B cell (primary cell): ENCODE data around the gene ERC2. TPM values are rescaled to one million over a fixed set of nuclear protein-coding genes. Genes with fewer than 3 reads are reported as not detected.

Experiments used
- ATAC-seq: fragments of 200-7000 bp; cut with Tn5 transposase; one replicate; pipeline ENCODE4 v1.10.0; 2021; ENCODE audit warnings: low read depth, mild to moderate bottlenecking, moderate number of reproducible peaks, moderate library complexity
- CTCF ChIA-PET: fragments of 350-600 bp; sonication (Branson Sonifier 250); formaldehyde crosslinking; loops from one replicate; lab custom pipeline; 2021; ENCODE audit warnings: antibody characterized with exemption, inconsistent platforms; lab: Charles Lee
- POLR2A ChIA-PET: fragments of 350-600 bp; sonication (Branson Sonifier 250); formaldehyde crosslinking; loops from one replicate; lab custom pipeline; 2021; ENCODE audit warnings: antibody characterized with exemption; lab: Charles Lee
- DNase-seq: peaks from one replicate; pipeline ENCODE4 v3.0.0; 2013
- H2AFZ ChIP-seq: 2 replicates; pipeline ENCODE4 v1.6.1; 2012; ENCODE audit warnings: mild to moderate bottlenecking, low read depth, low read length; ENCODE audit not compliant: insufficient read depth, poor library complexity, severe bottlenecking
- H3K27ac ChIP-seq, 2 donors: 1 replicate in 1 of 2; 2 replicates in 1 of 2; pipeline ENCODE4 v1.5.1; 2012 to 2013; ENCODE audit warnings: low read length in 2 of 2, mild to moderate bottlenecking in 2 of 2, moderate library complexity in 1 of 2
- H3K27me3 ChIP-seq, 4 experiments: fragments of 200-600 bp in 1 of 4; sonication (generic) in 1 of 4; replicated peaks in 1 of 4; 1 replicate in 2 of 4; 2 replicates in 2 of 4; pipeline versions ENCODE4 v1.6.1 to v1.7.0; 2013 to 2016; ENCODE audit warnings: low read length in 3 of 4, mild to moderate bottlenecking in 2 of 4, mixed read lengths in 1 of 4, moderate library complexity in 1 of 4; ENCODE audit not compliant: insufficient read depth in 4 of 4, control insufficient read depth in 3 of 4; ENCODE audit errors: control extremely low read depth in 1 of 4
- H3K36me3 ChIP-seq, 2 experiments: replicated peaks in 1 of 2; 1 replicate in 1 of 2; 2 replicates in 1 of 2; pipeline versions ENCODE4 v1.6.1 to v1.7.1; 2013; ENCODE audit warnings: low read length in 1 of 2; ENCODE audit not compliant: insufficient read depth in 2 of 2, control insufficient read depth in 1 of 2; ENCODE audit errors: control extremely low read depth in 1 of 2, extremely low read depth in 1 of 2
- H3K4me1 ChIP-seq, 2 donors: fragments of 200-600 bp in 1 of 2; sonication (generic) in 1 of 2; 1 replicate in 1 of 2; 2 replicates in 1 of 2; pipeline versions ENCODE4 v1.5.1 to v1.6.1; 2013 to 2017; ENCODE audit warnings: low read length in 2 of 2; ENCODE audit not compliant: control insufficient read depth in 2 of 2, insufficient read depth in 2 of 2
- H3K4me2 ChIP-seq: replicated peaks from 2 replicates; pipeline ENCODE3; 2012; ENCODE audit warnings: mild to moderate bottlenecking, low read depth, low read length; ENCODE audit not compliant: poor library complexity, severe bottlenecking
- H3K4me3 ChIP-seq, 5 experiments: fragments of 200-600 bp in 1 of 5; sonication (generic) in 1 of 5; 1 replicate in 3 of 5; 2 replicates in 2 of 5; pipeline versions ENCODE4 v1.5.1 to v1.7.0; 2011 to 2016; ENCODE audit warnings: low read length in 4 of 5, mild to moderate bottlenecking in 4 of 5, low read depth in 2 of 5, control low read depth in 1 of 5, moderate library complexity in 1 of 5; ENCODE audit not compliant: insufficient read depth in 1 of 5; ENCODE audit errors: control extremely low read depth in 1 of 5, extremely low read depth in 1 of 5
- H3K79me2 ChIP-seq: fragments of 200-600 bp; sonication (generic); one replicate; pipeline ENCODE4 v1.6.0; 2016; ENCODE audit warnings: low read length; ENCODE audit not compliant: control insufficient read depth, insufficient read depth
- H3K9ac ChIP-seq: fragments of 200-600 bp; sonication (generic); 2 replicates; pipeline ENCODE4 v1.6.1; 2017; ENCODE audit warnings: mild to moderate bottlenecking, low read length, moderate library complexity
- H3K9me3 ChIP-seq, 3 donors: one replicate each; pipeline versions ENCODE4 v1.6.1 to v1.7.1; 2013; ENCODE audit warnings: low read length in 2 of 3; ENCODE audit not compliant: control insufficient read depth in 2 of 3, insufficient read depth in 1 of 3; ENCODE audit errors: control extremely low read depth in 1 of 3
- H4K20me1 ChIP-seq: 2 replicates; pipeline ENCODE4 v1.6.0; 2012; ENCODE audit warnings: mild to moderate bottlenecking, low read length; ENCODE audit not compliant: insufficient read depth, control insufficient read depth, poor library complexity, severe bottlenecking
- H3K27ac Mint-ChIP-seq: one replicate; pipeline ENCODE4 v1.8.0; 2021; ENCODE audit warnings: mixed read lengths
- H3K27me3 Mint-ChIP-seq: one replicate; pipeline ENCODE4 v1.8.0; 2021; ENCODE audit warnings: mixed read lengths
- H3K4me1 Mint-ChIP-seq: one replicate; pipeline ENCODE4 v1.8.0; 2021; ENCODE audit warnings: mixed read lengths
- H3K4me3 Mint-ChIP-seq: one replicate; pipeline ENCODE4 v1.8.0; 2021; ENCODE audit warnings: mixed read lengths
- H3K9me3 Mint-ChIP-seq: one replicate; pipeline ENCODE4 v1.8.0; 2022; ENCODE audit warnings: mixed read lengths; ENCODE audit not compliant: insufficient read depth
- EZH2 ChIP-seq: IDR thresholded peaks from 2 replicates; pipeline ENCODE4 v1.6.1; 2012; ENCODE audit warnings: borderline replicate concordance, low read depth, mild to moderate bottlenecking, moderate library complexity, low read length; ENCODE audit not compliant: insufficient read depth, poor library complexity, severe bottlenecking
- WGBS: methylation state at CpG from one replicate; pipeline ENCODE4 v1.1.5; 2013; ENCODE audit warnings: missing lambda C conversion rate; ENCODE audit not compliant: insufficient coverage; 5-methylcytosine and 5-hydroxymethylcytosine counted together
- intact Hi-C: fragments of 100-400 bp; cut with micrococcal nuclease; formaldehyde crosslinking; loops from one replicate; pipeline ENCODE4 v1.10.0; 2022
- polyA plus RNA-seq: library from polyadenylated mRNA; depleted of rRNA; stranded (reverse); fragments of >200 nt; gene quantifications from 2 replicates; pipeline ENCODE4 v1.2.3, GENCODE V29; 2012
- total RNA-seq, 2 donors: library from RNA; stranded (reverse); fragments of 120-200 nt in 1 of 2; gene quantifications; 1 replicate in 1 of 2; 2 replicates in 1 of 2; pipeline versions ENCODE4 v1.2.3 to v1.2.4, GENCODE V29; 2013 to 2022
- TF ChIP-seq, protein P1 (sequence below): fragments of 200-600 bp; IDR thresholded peaks from one replicate; pipeline ENCODE4 v1.8.0; 2022; ENCODE audit warnings: antibody characterized with exemption, mild to moderate bottlenecking

Gene ERC2
- total and polyA plus RNA-seq, 2 donors (not counting 1 experiment from before 2014, with no cell fraction given): not detected

DNA sequence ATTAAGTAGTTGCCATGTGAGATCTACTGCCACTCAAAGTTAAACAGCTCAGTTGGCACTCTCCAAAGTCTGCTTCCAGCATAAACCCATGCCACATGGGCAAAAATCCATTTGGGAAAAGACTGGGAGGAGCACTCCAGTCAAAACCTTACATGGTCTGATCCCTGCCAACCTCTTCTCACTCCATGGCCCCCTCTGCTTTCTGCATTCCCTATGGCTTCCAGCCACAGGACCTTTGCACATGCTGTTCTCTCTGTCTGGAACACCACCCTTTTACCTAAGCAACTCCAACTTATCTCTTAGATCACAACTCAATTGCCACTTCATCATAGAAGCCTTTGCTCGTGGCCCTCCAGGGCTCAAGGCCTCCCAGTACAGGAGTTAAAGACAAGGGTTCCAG lies 910.7 kb downstream of the ERC2 start:
- intact Hi-C loops: no loop called here
- Histone ChIP-seq H4K20me1 (no peaks in the 10 kb centered on the region), H3K36me3 (no peaks in the 10 kb centered on the region), H3K79me2 (no peaks in the 10 kb centered on the region), H3K4me3 (no peak overlapping the region), H3K4me2 (no peak overlapping the region), H3K27ac (no peak overlapping the region), H2AFZ (no peak overlapping the region), H3K4me1 (no peaks in the 10 kb centered on the region), H3K9ac (no peak overlapping the region), H3K27me3 (no peaks in the 10 kb centered on the region), H3K9me3 (peaks cover 0 to 6% (median 0%) of the 10 kb centered on the region in 3 donors)
- H3K9me3 Mint-ChIP-seq: no peaks in the 10 kb centered on the region
- WGBS: 71% methylated on average over 1 of the region's 1 CpG
- no peaks in the 10 kb centered on the region for H3K27me3 Mint-ChIP-seq
- POLR2A ChIA-PET: no interaction called here
- no peak for DNase-seq
- no peaks in the 10 kb centered on the region for H3K4me1 Mint-ChIP-seq
- CTCF ChIA-PET: no interaction called here
- H3K27ac Mint-ChIP-seq: no peak overlapping the region
- no peak overlapping the region for H3K4me3 Mint-ChIP-seq
- no peak for TF ChIP-seq EZH2
- no peak for ATAC-seq

DNA sequence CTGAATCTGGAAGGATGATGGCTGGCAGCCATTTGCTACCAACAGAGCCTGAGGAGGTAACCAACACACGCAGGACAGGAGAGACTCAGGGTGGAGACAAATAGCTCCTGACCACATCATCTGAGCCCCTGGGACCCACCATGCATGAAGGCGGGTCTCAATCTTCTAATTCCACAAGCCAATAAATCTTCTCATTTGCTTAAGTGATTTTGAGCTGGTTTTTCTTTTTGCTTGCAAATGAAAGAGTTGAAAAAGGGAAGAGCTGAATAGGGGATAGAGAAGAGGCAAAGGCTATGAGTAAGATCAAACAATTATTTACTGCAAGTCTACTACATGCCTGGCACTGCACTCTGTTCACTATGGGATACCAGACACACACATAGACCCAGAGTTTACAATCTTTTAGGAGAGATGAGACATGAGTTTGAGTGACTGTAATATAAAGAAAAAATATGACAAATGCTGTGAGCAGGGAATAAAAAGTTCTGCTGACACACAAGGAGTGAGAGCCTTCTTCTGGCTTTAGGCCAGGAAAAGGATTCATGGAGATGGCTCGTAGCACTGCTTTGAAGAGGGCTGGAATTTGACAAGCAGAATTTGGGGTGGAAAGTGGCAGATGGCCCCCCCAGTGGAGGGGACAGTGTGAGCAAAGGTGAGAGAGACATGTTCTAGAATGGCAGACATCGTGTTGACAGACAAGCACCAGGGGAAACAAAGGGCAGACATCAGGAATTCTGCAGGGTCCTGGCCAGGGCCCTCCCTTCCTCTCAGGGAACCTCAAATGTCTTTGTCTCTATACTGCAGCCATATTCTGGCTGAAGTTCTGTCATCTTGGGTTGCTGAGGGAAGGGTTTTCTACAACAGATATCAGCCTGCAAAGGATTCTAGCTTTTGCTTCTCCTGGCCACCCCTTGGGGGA lies 911.4 kb downstream of the ERC2 start:
- CTCF ChIA-PET: no interaction called here

More for the DNA sequence above, 911.4 kb downstream of the ERC2 start:
- POLR2A ChIA-PET: no interaction called here
- Histone ChIP-seq H3K27ac (no peak overlapping the region), H3K27me3 (no peaks in the 10 kb centered on the region), H3K4me1 (no peaks in the 10 kb centered on the region), H3K36me3 (no peaks in the 10 kb centered on the region), H3K9ac (no peak overlapping the region), H4K20me1 (no peaks in the 10 kb centered on the region), H3K79me2 (no peaks in the 10 kb centered on the region), H3K4me2 (no peak overlapping the region), H2AFZ (no peak overlapping the region), H3K4me3 (no peak overlapping the region), H3K9me3 (peaks cover 0 to 6% (median 0%) of the 10 kb centered on the region in 3 donors)
- intact Hi-C loops: no loop called here
- DNase-seq (no peak), ATAC-seq (no peak)
- WGBS: 85% methylated on average over 3 of the region's 4 CpGs
- H3K27ac Mint-ChIP-seq: no peak overlapping the region
- no peaks in the 10 kb centered on the region for H3K27me3 Mint-ChIP-seq
- H3K4me3 Mint-ChIP-seq: no peak overlapping the region
- TF ChIP-seq, protein P1, sequence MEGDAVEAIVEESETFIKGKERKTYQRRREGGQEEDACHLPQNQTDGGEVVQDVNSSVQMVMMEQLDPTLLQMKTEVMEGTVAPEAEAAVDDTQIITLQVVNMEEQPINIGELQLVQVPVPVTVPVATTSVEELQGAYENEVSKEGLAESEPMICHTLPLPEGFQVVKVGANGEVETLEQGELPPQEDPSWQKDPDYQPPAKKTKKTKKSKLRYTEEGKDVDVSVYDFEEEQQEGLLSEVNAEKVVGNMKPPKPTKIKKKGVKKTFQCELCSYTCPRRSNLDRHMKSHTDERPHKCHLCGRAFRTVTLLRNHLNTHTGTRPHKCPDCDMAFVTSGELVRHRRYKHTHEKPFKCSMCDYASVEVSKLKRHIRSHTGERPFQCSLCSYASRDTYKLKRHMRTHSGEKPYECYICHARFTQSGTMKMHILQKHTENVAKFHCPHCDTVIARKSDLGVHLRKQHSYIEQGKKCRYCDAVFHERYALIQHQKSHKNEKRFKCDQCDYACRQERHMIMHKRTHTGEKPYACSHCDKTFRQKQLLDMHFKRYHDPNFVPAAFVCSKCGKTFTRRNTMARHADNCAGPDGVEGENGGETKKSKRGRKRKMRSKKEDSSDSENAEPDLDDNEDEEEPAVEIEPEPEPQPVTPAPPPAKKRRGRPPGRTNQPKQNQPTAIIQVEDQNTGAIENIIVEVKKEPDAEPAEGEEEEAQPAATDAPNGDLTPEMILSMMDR: no peak
- no peaks in the 10 kb centered on the region for H3K4me1 Mint-ChIP-seq
- H3K9me3 Mint-ChIP-seq: no peaks in the 10 kb centered on the region
